Heart left ventricle (tissue), 13 donors: ENCODE results near the gene CDCA7.

Experiments used
- POLR2A ChIP-seq, 2 donors: fragments of 450-650 bp; IDR thresholded peaks; one replicate each; pipeline ENCODE4 v1.6.1; 2017; ENCODE audit warnings: antibody characterized with exemption in 2 of 2, mild to moderate bottlenecking in 2 of 2, moderate library complexity in 2 of 2
- TF ChIP-seq, protein P1 (sequence below), 12 donors: fragments of 200-600 bp; sonication (generic) in 4 of 12; IDR thresholded peaks; one replicate each; pipeline versions ENCODE4 v1.5.0 to v1.8.0; 2018 to 2022; ENCODE audit warnings: antibody characterized with exemption in 12 of 12, mild to moderate bottlenecking in 5 of 12
- donor health status: ischemic (EF 13 %, LVEDD 7.1; RV severe dilation, severe dysfunction).
- donor health status: DM: no; HTN: yes; CAD: no.
- donor health status: DM: no; HTN: no; CAD: no.
- donor health status: ischemic (EF 25% LVEDD 6.9; RV normal size, moderate dysfunction).
- donor health status: ischemic (EF 25% LVEDD 5.7; RV mildly dilated, moderate dysfunction).
- donor health status: ischemic (EF 35%, LVEDD 5.7; RV mildly dilated, moderate dysfunction).
- donor health status: nonischemic (EF 11% LVEDD 7.7; RV severe dilation, severe dysfunction).
- donor health status: DM: yes; HTN: yes; CAD: no.
- donor health status: PGD.
- donor health status: ischemic (EF 29% LVEDD 5.4; RV normal size, mild dysfunction).
- donor health status: nonischemic (EF 23%, LVEDD 6.1; RV moderate dilation, normal function).

DNA sequence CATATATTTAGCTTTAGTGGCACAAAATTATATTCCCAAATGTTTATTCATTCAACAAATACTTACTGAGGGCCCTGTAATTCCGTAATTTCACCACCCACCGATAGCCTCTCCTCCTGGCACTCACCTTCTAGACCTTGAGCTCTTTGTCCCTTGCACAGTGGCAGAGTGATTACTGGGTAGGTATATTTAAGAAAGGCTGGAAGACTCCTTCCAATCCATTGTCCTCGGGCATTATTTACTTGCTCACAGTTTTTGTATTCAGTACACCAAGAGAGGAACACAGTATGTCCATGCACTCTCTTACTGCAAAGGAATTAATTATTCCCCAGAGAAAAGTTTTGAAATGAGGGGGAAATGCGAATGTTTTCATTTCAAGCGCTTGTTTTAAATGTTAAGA, 1.1 kb upstream of the CDCA7 start:
- TF ChIP-seq, protein P1, sequence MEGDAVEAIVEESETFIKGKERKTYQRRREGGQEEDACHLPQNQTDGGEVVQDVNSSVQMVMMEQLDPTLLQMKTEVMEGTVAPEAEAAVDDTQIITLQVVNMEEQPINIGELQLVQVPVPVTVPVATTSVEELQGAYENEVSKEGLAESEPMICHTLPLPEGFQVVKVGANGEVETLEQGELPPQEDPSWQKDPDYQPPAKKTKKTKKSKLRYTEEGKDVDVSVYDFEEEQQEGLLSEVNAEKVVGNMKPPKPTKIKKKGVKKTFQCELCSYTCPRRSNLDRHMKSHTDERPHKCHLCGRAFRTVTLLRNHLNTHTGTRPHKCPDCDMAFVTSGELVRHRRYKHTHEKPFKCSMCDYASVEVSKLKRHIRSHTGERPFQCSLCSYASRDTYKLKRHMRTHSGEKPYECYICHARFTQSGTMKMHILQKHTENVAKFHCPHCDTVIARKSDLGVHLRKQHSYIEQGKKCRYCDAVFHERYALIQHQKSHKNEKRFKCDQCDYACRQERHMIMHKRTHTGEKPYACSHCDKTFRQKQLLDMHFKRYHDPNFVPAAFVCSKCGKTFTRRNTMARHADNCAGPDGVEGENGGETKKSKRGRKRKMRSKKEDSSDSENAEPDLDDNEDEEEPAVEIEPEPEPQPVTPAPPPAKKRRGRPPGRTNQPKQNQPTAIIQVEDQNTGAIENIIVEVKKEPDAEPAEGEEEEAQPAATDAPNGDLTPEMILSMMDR (IDR thresholded peaks at IDR 0.05) = no peak
- no peak for TF ChIP-seq POLR2A (IDR thresholded peaks at IDR 0.05)
